H1 (cell line): ENCODE data around the gene ZRANB2. TPM values are rescaled to one million over a fixed set of nuclear protein-coding genes. Genes with fewer than 3 reads are reported as not detected.
A peak's percentile ranks its signal among the peaks of the same experiment; 100 is the strongest.

Experiments used
- CTCF ChIA-PET: fragments of 300-600 bp; sonication (Branson Sonifier 250); formaldehyde crosslinking; loops from one replicate; lab custom pipeline; 2021; ENCODE audit not compliant: partially characterized antibody; lab: Charles Lee
- POLR2A ChIA-PET: fragments of 300-600 bp; sonication (Branson Sonifier 250); formaldehyde crosslinking; loops from one replicate; lab custom pipeline; 2021; ENCODE audit warnings: inconsistent platforms; ENCODE audit not compliant: partially characterized antibody; lab: Charles Lee
- DNase-seq, 2 experiments: peaks; one replicate each; pipeline versions ENCODE4 v3.0.0 to v3.0.0-alpha.2; 2010 to 2022; ENCODE audit warnings: low spot score in 2 of 2, low read depth in 1 of 2, mixed read lengths in 1 of 2
- FAIRE-seq: peaks from 2 replicates; lab custom pipeline; 2011; peaks lifted over from hg19 to GRCh38; lab: Jason Lieb, UNC
- H2AFZ ChIP-seq: 2 replicates; pipeline ENCODE4 v1.8.1; 2012; ENCODE audit warnings: low read length, inconsistent platforms
- H2AK5ac ChIP-seq: 2 replicates; pipeline ENCODE4 v1.6.1; 2013; ENCODE audit warnings: low read depth, low read length
- H2BK120ac ChIP-seq: replicated peaks from 2 replicates; pipeline ENCODE3; 2013; ENCODE audit warnings: low read depth, low read length, inconsistent platforms
- H2BK12ac ChIP-seq: 2 replicates; pipeline ENCODE4 v1.6.1; 2013; ENCODE audit warnings: low read depth, low read length
- H2BK15ac ChIP-seq: 2 replicates; pipeline ENCODE4 v1.6.1; 2013; ENCODE audit warnings: low read length
- H2BK20ac ChIP-seq: 2 replicates; pipeline ENCODE4 v1.6.1; 2013; ENCODE audit warnings: low read length
- H2BK5ac ChIP-seq: 2 replicates; pipeline ENCODE4 v1.6.1; 2013; ENCODE audit warnings: low read depth, low read length
- H3K14ac ChIP-seq: 2 replicates; pipeline ENCODE4 v1.6.1; 2013; ENCODE audit warnings: inconsistent platforms; ENCODE audit not compliant: insufficient read length
- H3K18ac ChIP-seq: 2 replicates; pipeline ENCODE4 v1.6.1; 2013; ENCODE audit warnings: low read length; ENCODE audit errors: extremely low read depth
- H3K23ac ChIP-seq: 2 replicates; pipeline ENCODE4 v1.6.1; 2013; ENCODE audit warnings: inconsistent platforms; ENCODE audit not compliant: insufficient read length
- H3K23me2 ChIP-seq: 2 replicates; pipeline ENCODE4 v1.6.1; 2013; ENCODE audit warnings: low read depth, low read length
- H3K27ac ChIP-seq: 2 replicates; pipeline ENCODE4 v1.6.1; 2011; ENCODE audit warnings: low read depth, low read length, inconsistent platforms
- H3K27me3 ChIP-seq, 4 experiments: replicated peaks in 1 of 4; 1 replicate in 1 of 4; 2 replicates in 3 of 4; pipeline versions ENCODE4 v1.6.1 to v1.8.1; 2011 to 2013; ENCODE audit warnings: low read length in 3 of 4, mild to moderate bottlenecking in 3 of 4, inconsistent platforms in 2 of 4, mixed read lengths in 2 of 4, moderate library complexity in 1 of 4; ENCODE audit not compliant: control insufficient read depth in 3 of 4, insufficient read depth in 3 of 4; ENCODE audit errors: extremely low read depth in 1 of 4
- H3K36me3 ChIP-seq, 4 experiments: 2 replicates each; pipeline versions ENCODE4 v1.6.1 to v1.8.1; 2011 to 2013; ENCODE audit warnings: mild to moderate bottlenecking in 4 of 4, low read length in 3 of 4, moderate library complexity in 2 of 4, control low read depth in 1 of 4, inconsistent platforms in 1 of 4; ENCODE audit not compliant: insufficient read depth in 4 of 4, control insufficient read depth in 2 of 4
- H3K4ac ChIP-seq: replicated peaks from 2 replicates; pipeline ENCODE3; 2013; ENCODE audit warnings: low read length, low read depth, mixed read lengths, inconsistent platforms; ENCODE audit not compliant: insufficient read length
- H3K4me1 ChIP-seq, 4 experiments: replicated peaks in 1 of 4; 1 replicate in 1 of 4; 2 replicates in 3 of 4; pipeline versions ENCODE4 v1.6.1 to v1.8.1; 2011 to 2013; ENCODE audit warnings: low read length in 3 of 4, inconsistent platforms in 2 of 4, mixed read lengths in 1 of 4; ENCODE audit not compliant: insufficient read depth in 4 of 4, control insufficient read depth in 3 of 4
- H3K4me2 ChIP-seq, 2 experiments: 2 replicates each; pipeline versions ENCODE4 v1.6.1 to v1.8.1; 2011 to 2013; ENCODE audit warnings: low read depth in 2 of 2, low read length in 2 of 2, control low read depth in 1 of 2, inconsistent platforms in 1 of 2, mild to moderate bottlenecking in 1 of 2; ENCODE audit not compliant: insufficient read depth in 1 of 2
- H3K4me3 ChIP-seq, 4 experiments: fragments of 200-600, 300-600 bp in 1 of 4; sonication (generic), shearing (Covaris generic), sonication (Bioruptor Twin) in 1 of 4; 2 replicates each; pipeline versions ENCODE4 v1.5.1 to v1.8.1; 2011 to 2016; ENCODE audit warnings: low read length in 4 of 4, low read depth in 3 of 4, control low read depth in 2 of 4, inconsistent platforms in 2 of 4, mild to moderate bottlenecking in 2 of 4, mixed read lengths in 1 of 4, moderate library complexity in 1 of 4; ENCODE audit not compliant: insufficient read depth in 2 of 4; ENCODE audit errors: extremely low read depth in 1 of 4
- H3K56ac ChIP-seq: replicated peaks from 2 replicates; pipeline ENCODE3; 2013; ENCODE audit warnings: low read depth, mild to moderate bottlenecking, mixed read lengths, low read length, inconsistent platforms; ENCODE audit not compliant: insufficient read length
- H3K79me1 ChIP-seq: 2 replicates; pipeline ENCODE4 v1.6.1; 2013; ENCODE audit warnings: low read depth, low read length, control low read depth
- H3K79me2 ChIP-seq, 2 experiments: 2 replicates each; pipeline versions ENCODE4 v1.6.1 to v1.8.1; 2012 to 2013; ENCODE audit warnings: low read length in 2 of 2, mild to moderate bottlenecking in 2 of 2, inconsistent platforms in 1 of 2; ENCODE audit not compliant: insufficient read depth in 2 of 2, control insufficient read depth in 1 of 2
- H3K9ac ChIP-seq, 4 experiments: replicated peaks in 1 of 4; 1 replicate in 1 of 4; 2 replicates in 3 of 4; pipeline versions ENCODE4 v1.6.1 to v1.8.1; 2011 to 2013; ENCODE audit warnings: low read depth in 3 of 4, low read length in 3 of 4, control low read depth in 2 of 4, mild to moderate bottlenecking in 2 of 4, moderate library complexity in 2 of 4, inconsistent platforms in 1 of 4; ENCODE audit errors: extremely low read depth in 1 of 4
- H3K9me3 ChIP-seq, 2 experiments: 2 replicates each; pipeline versions ENCODE4 v1.6.1 to v1.8.1; 2012 to 2013; ENCODE audit warnings: mild to moderate bottlenecking in 2 of 2, moderate library complexity in 2 of 2, control low read depth in 1 of 2, inconsistent platforms in 1 of 2, low read depth in 1 of 2, low read length in 1 of 2, mixed read lengths in 1 of 2; ENCODE audit not compliant: insufficient read depth in 2 of 2
- H4K20me1 ChIP-seq, 2 experiments: replicated peaks in 1 of 2; 2 replicates each; pipeline versions ENCODE3 to v1.8.1; 2011 to 2013; ENCODE audit warnings: inconsistent platforms in 2 of 2, low read length in 2 of 2, mild to moderate bottlenecking in 1 of 2; ENCODE audit not compliant: insufficient read depth in 2 of 2, control insufficient read depth in 1 of 2
- H4K5ac ChIP-seq: 2 replicates; pipeline ENCODE4 v1.6.1; 2013; ENCODE audit warnings: low read length, low read depth, mixed read lengths, inconsistent platforms; ENCODE audit not compliant: insufficient read length
- H4K8ac ChIP-seq: 2 replicates; pipeline ENCODE4 v1.8.0; 2013; ENCODE audit warnings: mild to moderate bottlenecking, moderate library complexity, low read length, inconsistent platforms; ENCODE audit not compliant: insufficient read depth; ENCODE audit errors: extremely low read depth
- H4K91ac ChIP-seq: replicated peaks from 2 replicates; pipeline ENCODE3; 2013; ENCODE audit warnings: low read length, mixed read lengths, inconsistent platforms; ENCODE audit not compliant: insufficient read length
- ASH2L ChIP-seq: fragments of 200-600, 300-600 bp; sonication (generic); IDR thresholded peaks from one replicate; pipeline ENCODE4 v1.7.1; 2017; ENCODE audit warnings: low read length
- EZH2 ChIP-seq: fragments of 200-600 bp; sonication (generic); IDR thresholded peaks from 2 replicates; pipeline ENCODE4 v1.7.1; 2012; ENCODE audit warnings: low read depth, mild to moderate bottlenecking, moderate library complexity, low read length, inconsistent platforms; ENCODE audit not compliant: severe bottlenecking
- FOSL1 ChIP-seq: IDR thresholded peaks from 2 replicates; pipeline ENCODE4 v1.6.1; 2011; ENCODE audit warnings: mild to moderate bottlenecking, low read depth, low read length, moderate library complexity; ENCODE audit not compliant: insufficient read depth
- KDM4A ChIP-seq: IDR thresholded peaks from one replicate; pipeline ENCODE4 v1.7.1; 2012; ENCODE audit warnings: low read depth, mild to moderate bottlenecking, moderate library complexity, low read length, inconsistent platforms; ENCODE audit not compliant: severe bottlenecking
- POLR2A ChIP-seq, 2 experiments: IDR thresholded peaks; 1 replicate in 1 of 2; 2 replicates in 1 of 2; pipeline ENCODE4 v1.6.1; 2011; ENCODE audit warnings: low read depth in 2 of 2, low read length in 2 of 2, mild to moderate bottlenecking in 2 of 2; ENCODE audit errors: control extremely low read depth in 1 of 2
- SIN3A ChIP-seq, 2 experiments: IDR thresholded peaks in 1 of 2; conservative IDR thresholded peaks in 1 of 2; 2 replicates each; pipeline ENCODE4 v1.6.1; 2011 to 2012; ENCODE audit warnings: low read length in 2 of 2, improper control_type of control experiment in 1 of 2, low read depth in 1 of 2, mild to moderate bottlenecking in 1 of 2
- SIX5 ChIP-seq: IDR thresholded peaks from 2 replicates; pipeline ENCODE4 v1.6.1; 2011; ENCODE audit warnings: mild to moderate bottlenecking, low read depth, low read length
- SRF ChIP-seq: IDR thresholded peaks from 2 replicates; pipeline ENCODE4 v1.6.1; 2011; ENCODE audit warnings: mild to moderate bottlenecking, low read depth, low read length, moderate library complexity
- USF2 ChIP-seq: IDR thresholded peaks from 2 replicates; pipeline ENCODE4 v1.6.1; 2011; ENCODE audit warnings: low read length, improper control_type of control experiment
- WGBS, 2 experiments: shearing (Covaris generic) in 1 of 2; methylation state at CpG; one replicate each; pipeline versions ENCODE4 v1.1.6 to v1.1.7; 2013 to 2015; ENCODE audit warnings: low lambda C conversion rate in 2 of 2, mixed read lengths in 2 of 2, inconsistent platforms in 1 of 2, low coverage in 1 of 2, missing lambda C conversion rate in 1 of 2; ENCODE audit not compliant: insufficient replicate concordance in 2 of 2, insufficient coverage in 1 of 2, insufficient read length in 1 of 2; ENCODE audit errors: extremely low coverage in 1 of 2, missing lambda C conversion rate in 1 of 2; 5-methylcytosine and 5-hydroxymethylcytosine counted together
- polyA plus RNA-seq, 7 experiments: library from polyadenylated mRNA; depleted of rRNA in 3 of 7; stranded (reverse) in 5 of 7; unstranded in 2 of 7; fragments of >200 nt in 5 of 7; fragments of 200-250 nt in 2 of 7; gene quantifications; 1 replicate in 5 of 7; 2 replicates in 1 of 7; 4 replicates in 1 of 7; pipeline versions ENCODE4 v1.2.1 to v1.2.3, GENCODE V29; 2011 to 2013; ENCODE audit warnings: missing spikeins in 2 of 7, mixed read lengths in 2 of 7
- total RNA-seq: library from RNA; stranded (reverse); fragmentation: NEBNext Ultra II Directional; extraction: Animal tissue kit (Norgen Biotek cat#: 25700); gene quantifications from 2 replicates; pipeline ENCODE4 v1.2.1, GENCODE V29; 2021

Gene ZRANB2
- total and polyA plus RNA-seq, 2 of the 8 experiments (the other 6 are each of a cell fraction or from before 2014, with no cell fraction given) = 35.8 to 103 TPM

DNA sequence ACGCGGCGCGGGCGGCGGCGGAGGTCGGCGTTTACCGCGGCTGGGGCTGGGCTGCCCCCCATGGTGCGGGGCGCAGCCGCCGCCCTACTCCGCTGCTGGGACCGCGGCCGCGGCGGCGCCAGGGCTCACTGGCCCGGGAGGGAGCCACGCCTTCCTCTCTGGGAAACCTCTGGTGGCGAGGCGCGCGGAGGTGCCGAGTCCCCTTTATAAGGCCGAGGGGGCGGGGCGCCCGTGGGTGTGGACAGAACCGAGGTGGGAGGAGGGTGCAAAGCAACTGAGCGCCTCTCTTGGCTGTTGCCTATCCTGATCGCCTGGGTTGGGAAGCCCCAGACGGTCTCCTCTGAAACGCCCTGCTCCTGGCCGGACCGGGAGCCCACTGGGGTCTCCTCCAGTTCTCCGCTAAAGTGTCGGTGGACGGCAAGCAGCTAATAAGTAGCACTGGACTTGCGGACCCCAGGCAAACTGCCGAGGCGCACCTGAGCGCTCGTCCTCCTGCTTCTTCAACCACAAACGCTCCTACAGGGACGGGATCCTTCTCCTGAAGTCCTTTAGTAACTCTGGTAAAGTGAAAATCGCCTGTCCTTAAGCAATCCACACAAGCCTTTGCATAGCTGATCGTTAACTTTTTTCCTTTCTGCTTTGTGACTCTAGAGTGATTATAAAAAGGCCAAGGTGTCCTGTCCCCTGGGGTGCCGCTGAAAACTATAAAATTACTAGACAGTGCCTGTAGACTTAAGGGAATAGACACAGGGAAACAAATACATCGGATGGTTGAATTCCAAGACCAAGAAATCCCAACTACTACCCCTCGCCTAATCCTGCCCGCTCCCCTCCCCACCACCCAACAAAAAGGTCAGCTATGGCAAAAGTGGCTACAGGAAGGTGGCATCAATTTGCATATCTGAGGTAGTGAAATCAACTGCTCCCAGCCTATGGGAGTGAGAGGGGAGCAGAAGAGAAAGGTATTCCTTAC, 32.9 kb downstream of the ZRANB2 start, which contains the start of gene PTGER3:
PTGER3 (minus strand) TSS at position 182 of the 973 bp plus-strand sequence. CDS start 239 bp downstream, outside the sequence.
- peak within 1 kb of the TSS; percentile 6; the same call in 1 of the 2 replicates for H2BK20ac ChIP-seq
- ChIA-PET POLR2A (interaction anchor here (0.8 to 0.9 kb wide), 2 partner anchors 10 to 637 kb away, joined by 3 read pairs; partner anchors contain the start of gene CTH), CTCF (interaction anchor here (0.7 to 1.1 kb wide), 4 partner anchors 13 to 482 kb away, joined by 3 read pairs; no protein-coding TSS in a partner anchor)
- H2AK5ac ChIP-seq = no peak within 1 kb of the TSS
- H3K36me3 ChIP-seq = no peaks in the 10 kb centered on the region
- H4K8ac ChIP-seq = peak within 1 kb of the TSS; percentile 92
- H3K27me3 ChIP-seq = peaks cover 17 to 28% (median 21%) of the 10 kb centered on the region in 4 experiments
- H3K23ac ChIP-seq = no peak within 1 kb of the TSS
- peak within 1 kb of the TSS; percentile 95 for H4K91ac ChIP-seq
- peak in 1 of 2 experiments; percentile 82 for DNase-seq
- no peak within 1 kb of the TSS for H3K4ac ChIP-seq
- H3K79me2 ChIP-seq = no peaks in the 10 kb centered on the region
- WGBS, 2 experiments = 8% methylated on average over 31 of the region's 56 CpGs; no CpG with 5 or more reads in 1 of the 2 experiments
- H3K9ac ChIP-seq = peak within 1 kb of the TSS in 2 of 4 experiments; percentile 39 to 47; a peak in 5 of 7 replicates
- peak within 1 kb of the TSS; percentile 38 to 69 (median 63) for H3K4me3 ChIP-seq
- H3K56ac ChIP-seq = no peak within 1 kb of the TSS
- no peak within 1 kb of the TSS for H2BK120ac ChIP-seq
- H4K5ac ChIP-seq = no peak within 1 kb of the TSS
- H3K4me1 ChIP-seq = peaks cover 0 to 7% (median 3%) of the 10 kb centered on the region in 4 experiments; a peak in 4 of 7 replicates
- peaks cover 10% of the 10 kb centered on the region; the same call in 1 of the 2 replicates for H3K23me2 ChIP-seq
- peak within 1 kb of the TSS; percentile 84 to 100 for H3K4me2 ChIP-seq
- H3K27ac ChIP-seq = no peak within 1 kb of the TSS
- H2BK12ac ChIP-seq = peak within 1 kb of the TSS; percentile 99
- peak within 1 kb of the TSS; percentile 100 for H2AFZ ChIP-seq
- no peaks in the 10 kb centered on the region for H3K79me1 ChIP-seq
- peak within 1 kb of the TSS; percentile 31; the same call in 1 of the 2 replicates for H2BK5ac ChIP-seq
- no peaks in the 10 kb centered on the region for H4K20me1 ChIP-seq
- H3K9me3 ChIP-seq = no peaks in the 10 kb centered on the region
- H2BK15ac ChIP-seq = peak within 1 kb of the TSS; percentile 54; the same call in 1 of the 2 replicates
- no peak within 1 kb of the TSS for H3K14ac ChIP-seq
- FAIRE-seq = no peak
- peak within 1 kb of the TSS; percentile 78 for H3K18ac ChIP-seq
- TF ChIP-seq POLR2A (IDR thresholded peaks at IDR 0.05; ENCODE audit: control extremely low read depth in 1 of 2, low read depth in 2 of 2, low read length in 2 of 2) (0 out of 3 replicates have a peak, but pooled peaks of 1 of the 2 experiments have one; percentile 29), SIX5 (no peak), SRF (no peak), KDM4A (peak; percentile 10), EZH2 (peak; percentile 24), FOSL1 (no peak), SIN3A (conservative IDR thresholded peaks at IDR 0.05 in 1 of 2, IDR thresholded peaks at IDR 0.05 in 1 of 2; ENCODE audit: low read depth in 1 of 2, low read length in 2 of 2) (no peak), ASH2L (peak; percentile 17), USF2 (no peak)
